Caco-2 (cell line): ENCODE results near the gene GPC5. TPM values are rescaled to one million over a fixed set of nuclear protein-coding genes. Genes with fewer than 3 reads are reported as not detected.

ENCODE experiments used
- BruUV-seq: library from RNA; stranded (reverse); fragments of 400-500 nt; replicated peaks from 2 replicates; lab custom pipeline; 2021; lab: Mats Ljungman, UMichigan
- CTCF ChIA-PET: fragments of 300-600 bp; sonication (Branson Sonifier 250); formaldehyde crosslinking; loops from one replicate; lab custom pipeline; 2022; ENCODE audit warnings: antibody characterized with exemption; lab: Charles Lee
- POLR2A ChIA-PET: fragments of 300-600 bp; sonication (Branson Sonifier 250); formaldehyde crosslinking; loops from one replicate; lab custom pipeline; 2022; ENCODE audit warnings: antibody characterized with exemption; lab: Charles Lee
- DNase-seq, 2 experiments: peaks; one replicate each; pipeline versions ENCODE4 v3.0.0 to v3.0.0-alpha.2; 2020 to 2022
- H3K27me3 ChIP-seq: replicated peaks from 2 replicates; pipeline ENCODE4 v1.6.0; 2011; ENCODE audit warnings: low read length; ENCODE audit not compliant: control insufficient read depth, insufficient read depth
- H3K36me3 ChIP-seq: 2 replicates; pipeline ENCODE4 v1.5.1; 2011; ENCODE audit warnings: low read length; ENCODE audit not compliant: control insufficient read depth, insufficient read depth
- H3K4me1 ChIP-seq: fragments of 250-450 bp; sonication (Bioruptor Pico); 2 replicates; pipeline ENCODE4 v1.5.1; 2020; ENCODE audit warnings: mild to moderate bottlenecking
- H3K4me3 ChIP-seq: 2 replicates; pipeline ENCODE4 v1.5.1; 2011; ENCODE audit warnings: low read depth, mild to moderate bottlenecking, control low read depth, low read length
- H3K9me3 ChIP-seq: fragments of 250-450 bp; sonication (Bioruptor Pico); 2 replicates; pipeline ENCODE4 v1.5.1; 2020; ENCODE audit warnings: mild to moderate bottlenecking, moderate library complexity
- H3K27ac Mint-ChIP-seq: one replicate; pipeline ENCODE4 v1.8.0; 2022; ENCODE audit warnings: mixed read lengths; ENCODE audit not compliant: unreplicated experiment
- H3K27me3 Mint-ChIP-seq: one replicate; pipeline ENCODE4 v1.8.0; 2022; ENCODE audit warnings: mixed read lengths; ENCODE audit not compliant: insufficient read depth, unreplicated experiment
- H3K36me3 Mint-ChIP-seq: one replicate; pipeline ENCODE4 v1.8.0; 2022; ENCODE audit warnings: mild to moderate bottlenecking, mixed read lengths; ENCODE audit not compliant: insufficient read depth, unreplicated experiment
- H3K4me1 Mint-ChIP-seq: one replicate; pipeline ENCODE4 v1.8.0; 2022; ENCODE audit warnings: low read depth, mixed read lengths; ENCODE audit not compliant: unreplicated experiment
- H3K4me3 Mint-ChIP-seq: one replicate; pipeline ENCODE4 v1.8.0; 2022; ENCODE audit warnings: mild to moderate bottlenecking, moderate library complexity, mixed read lengths; ENCODE audit not compliant: unreplicated experiment
- H3K9me3 Mint-ChIP-seq: one replicate; pipeline ENCODE4 v1.8.0; 2022; ENCODE audit warnings: mixed read lengths; ENCODE audit not compliant: unreplicated experiment
- CTCF ChIP-seq, 2 experiments: fragments of 200-600 bp in 1 of 2; IDR thresholded peaks; 1 replicate in 1 of 2; 2 replicates in 1 of 2; pipeline versions ENCODE4 v1.5.1 to v1.8.0; 2011 to 2022; ENCODE audit warnings: antibody characterized with exemption in 1 of 2, control low read depth in 1 of 2, inconsistent platforms in 1 of 2, low read depth in 1 of 2, low read length in 1 of 2, mild to moderate bottlenecking in 1 of 2, moderate library complexity in 1 of 2; ENCODE audit not compliant: insufficient read depth in 1 of 2, severe bottlenecking in 1 of 2, unreplicated experiment in 1 of 2
- intact Hi-C: fragments of 100-400 bp; cut with micrococcal nuclease; formaldehyde crosslinking; loops from one replicate; pipeline ENCODE4 v1.10.0; 2022; ENCODE audit not compliant: unreplicated experiment
- total RNA-seq: library from RNA; stranded (reverse); gene quantifications from 2 replicates; pipeline ENCODE4 v1.2.3, GENCODE V29; 2022

The GPC5 gene
- total RNA-seq, 1 experiment from 2014 or later = 4.1 TPM

GRCh38 chr13:91647361-91647990 lies 249.1 kb downstream of the GPC5 start:
- Mint-ChIP-seq H3K4me1 (no peaks in the 10 kb centered on the region), H3K4me3 (no peak overlapping the region), H3K9me3 (no peaks in the 10 kb centered on the region), H3K27ac (no peak overlapping the region), H3K36me3 (no peaks in the 10 kb centered on the region), H3K27me3 (no peaks in the 10 kb centered on the region)
- peak; percentile 56 to 60 for TF ChIP-seq CTCF (IDR thresholded peaks at IDR 0.05; ENCODE audit: insufficient read depth in 1 of 2, low read depth in 1 of 2, low read length in 1 of 2, severe bottlenecking in 1 of 2, unreplicated experiment in 1 of 2)
- peaks cover 2% of the 10 kb centered on the region; the same call in 1 of the 2 replicates for H3K4me1 ChIP-seq
- CTCF ChIA-PET = interaction anchor here (1.3 kb wide), 1 partner anchor 266 kb away, joined by 4 read pairs; no protein-coding TSS in a partner anchor
- H3K36me3 ChIP-seq = no peaks in the 10 kb centered on the region
- H3K27me3 ChIP-seq = no peaks in the 10 kb centered on the region
- H3K4me3 ChIP-seq = no peak overlapping the region
- POLR2A ChIA-PET = no interaction called here
- H3K9me3 ChIP-seq = no peaks in the 10 kb centered on the region
- intact Hi-C loops = loop anchor here (1.0 to 10.0 kb wide), 2 partner anchors 137 to 266 kb away; no protein-coding TSS in a partner anchor
- peak; percentile 42 to 54 for DNase-seq
- no TSS peak for BruUV-seq

GRCh38 chr13:91648012-91648411 lies 249.6 kb downstream of the GPC5 start:
- no peak overlapping the region for H3K27ac Mint-ChIP-seq
- peaks cover 7% of the 10 kb centered on the region; the same call in 1 of the 2 replicates for H3K4me1 ChIP-seq
- H3K4me3 Mint-ChIP-seq = no peak overlapping the region
- BruUV-seq = no TSS peak
- no peaks in the 10 kb centered on the region for H3K27me3 Mint-ChIP-seq
- H3K36me3 ChIP-seq = no peaks in the 10 kb centered on the region
- intact Hi-C loops = loop anchor here (10.0 kb wide), 1 partner anchor 137 kb away; no protein-coding TSS in a partner anchor
- H3K4me1 Mint-ChIP-seq = no peaks in the 10 kb centered on the region
- H3K4me3 ChIP-seq = no peak overlapping the region
- ChIA-PET CTCF (interaction anchor here (1.3 kb wide), 1 partner anchor 267 kb away, joined by 4 read pairs; no protein-coding TSS in a partner anchor), POLR2A (no interaction called here)
- H3K36me3 Mint-ChIP-seq = no peaks in the 10 kb centered on the region
- no peak for TF ChIP-seq CTCF (IDR thresholded peaks at IDR 0.05; ENCODE audit: insufficient read depth in 1 of 2, low read depth in 1 of 2, low read length in 1 of 2, severe bottlenecking in 1 of 2, unreplicated experiment in 1 of 2)
- no peaks in the 10 kb centered on the region for H3K9me3 ChIP-seq
- H3K9me3 Mint-ChIP-seq = no peaks in the 10 kb centered on the region
- DNase-seq = no peak
- H3K27me3 ChIP-seq = no peaks in the 10 kb centered on the region

- ChIA-PET CTCF (no interaction called here), POLR2A (no interaction called here)
- Histone ChIP-seq H3K4me1 (peaks cover 7% of the 10 kb centered on the region; the same call in 1 of the 2 replicates), H3K27me3 (no peaks in the 10 kb centered on the region), H3K9me3 (no peaks in the 10 kb centered on the region), H3K36me3 (no peaks in the 10 kb centered on the region), H3K4me3 (no peak overlapping the region)
- H3K36me3 Mint-ChIP-seq = no peaks in the 10 kb centered on the region
- H3K27ac Mint-ChIP-seq = no peak overlapping the region
- H3K27me3 Mint-ChIP-seq = no peaks in the 10 kb centered on the region
- no peak for TF ChIP-seq CTCF (IDR thresholded peaks at IDR 0.05; ENCODE audit: insufficient read depth in 1 of 2, low read depth in 1 of 2, low read length in 1 of 2, severe bottlenecking in 1 of 2, unreplicated experiment in 1 of 2)
- no peaks in the 10 kb centered on the region for H3K9me3 Mint-ChIP-seq
- intact Hi-C loops = loop anchor here (10.0 kb wide), 1 partner anchor 135 kb away; no protein-coding TSS in a partner anchor
- no peak for DNase-seq
- no TSS peak for BruUV-seq
- no peaks in the 10 kb centered on the region for H3K4me1 Mint-ChIP-seq
- H3K4me3 Mint-ChIP-seq = no peak overlapping the region
Measured at GRCh38 chr13:91649456-91649855, 251.0 kb downstream of the GPC5 start.
